Measurements from ENCODE around the gene MBP. TPM values are rescaled to one million over a fixed set of nuclear protein-coding genes. Genes with fewer than 3 reads are reported as not detected.

MBP gene
- total RNA-seq, 2 experiments from 2014 or later, result 13.5 to 28.9 TPM

DNA sequence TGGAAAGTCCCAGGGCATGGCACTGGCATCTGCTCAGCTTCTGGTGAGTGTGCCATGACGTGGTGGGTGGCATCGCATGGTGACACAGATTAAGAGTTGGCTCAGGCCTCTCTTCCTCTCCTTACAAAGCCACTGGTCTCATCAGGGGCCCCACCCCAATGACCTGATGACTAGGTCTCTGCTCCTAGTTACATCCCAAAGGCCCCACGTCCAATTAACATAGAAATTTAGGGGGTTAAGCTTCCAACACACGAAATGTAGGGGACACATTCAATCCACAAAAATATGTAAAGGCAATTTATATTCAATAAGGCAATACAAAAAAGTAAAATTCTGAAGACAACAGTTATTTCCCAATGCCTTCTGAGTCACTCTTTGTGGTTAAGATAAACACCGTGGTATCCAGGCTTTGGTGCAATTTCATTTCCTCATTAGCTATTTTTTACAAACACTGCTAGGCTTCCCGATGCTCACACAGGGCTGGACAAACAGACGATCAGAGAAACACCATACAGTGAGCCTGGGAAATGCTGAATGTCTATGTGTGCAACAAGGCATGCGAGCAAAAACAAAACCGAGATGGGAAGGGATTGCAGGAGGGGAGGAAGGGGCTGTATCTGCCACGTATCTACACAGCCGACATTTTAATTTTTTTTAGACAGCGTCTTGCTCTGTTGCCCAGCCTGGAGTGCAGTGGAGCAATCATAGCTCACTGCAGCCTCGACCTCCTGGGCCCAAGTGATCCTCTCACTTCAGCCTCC is 67.2 kb downstream of the MBP start:
- CTCF ChIA-PET (ENCODE audit: unreplicated experiment), result no interaction called here
- H3K79me2 ChIP-seq (ENCODE audit: insufficient read depth, low read depth, low read length), result no peaks in the 10 kb centered on the region
- no peak for TF ChIP-seq EZH2phosphoT487 (IDR thresholded peaks at IDR 0.05; ENCODE audit: borderline replicate concordance, low read depth, low read length)
- TF ChIP-seq, protein P1, sequence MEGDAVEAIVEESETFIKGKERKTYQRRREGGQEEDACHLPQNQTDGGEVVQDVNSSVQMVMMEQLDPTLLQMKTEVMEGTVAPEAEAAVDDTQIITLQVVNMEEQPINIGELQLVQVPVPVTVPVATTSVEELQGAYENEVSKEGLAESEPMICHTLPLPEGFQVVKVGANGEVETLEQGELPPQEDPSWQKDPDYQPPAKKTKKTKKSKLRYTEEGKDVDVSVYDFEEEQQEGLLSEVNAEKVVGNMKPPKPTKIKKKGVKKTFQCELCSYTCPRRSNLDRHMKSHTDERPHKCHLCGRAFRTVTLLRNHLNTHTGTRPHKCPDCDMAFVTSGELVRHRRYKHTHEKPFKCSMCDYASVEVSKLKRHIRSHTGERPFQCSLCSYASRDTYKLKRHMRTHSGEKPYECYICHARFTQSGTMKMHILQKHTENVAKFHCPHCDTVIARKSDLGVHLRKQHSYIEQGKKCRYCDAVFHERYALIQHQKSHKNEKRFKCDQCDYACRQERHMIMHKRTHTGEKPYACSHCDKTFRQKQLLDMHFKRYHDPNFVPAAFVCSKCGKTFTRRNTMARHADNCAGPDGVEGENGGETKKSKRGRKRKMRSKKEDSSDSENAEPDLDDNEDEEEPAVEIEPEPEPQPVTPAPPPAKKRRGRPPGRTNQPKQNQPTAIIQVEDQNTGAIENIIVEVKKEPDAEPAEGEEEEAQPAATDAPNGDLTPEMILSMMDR (conservative IDR thresholded peaks at IDR 0.05; ENCODE audit: low read length), result no peak
- POLR2A ChIA-PET, result no interaction called here
- no peaks in the 10 kb centered on the region for H4K20me1 ChIP-seq (ENCODE audit: insufficient read depth, low read length)
- DNase-seq (ENCODE audit: low spot score), result no peak
- no peaks in the 10 kb centered on the region for H3K9me2 ChIP-seq (ENCODE audit: insufficient read depth, low read length)
- peak overlapping the region; percentile 36; the same call in 1 of the 2 replicates for H3K4me2 ChIP-seq (ENCODE audit: low read length)
- H3K27ac ChIP-seq (ENCODE audit: low read depth, low read length, poor library complexity, severe bottlenecking), result no peak overlapping the region
- H3K4me1 ChIP-seq (ENCODE audit: insufficient read depth, low read length, poor library complexity, severe bottlenecking), result peaks cover 67% of the 10 kb centered on the region
- H3K4me3 ChIP-seq (ENCODE audit: low read depth, low read length, poor library complexity, severe bottlenecking), result no peak overlapping the region
- intact Hi-C loops (cut with micrococcal nuclease; ENCODE audit: unreplicated experiment), result no loop called here
- H2AFZ ChIP-seq (ENCODE audit: low read length), result no peak overlapping the region
- H3K9me3 ChIP-seq (ENCODE audit: low read length), result no peaks in the 10 kb centered on the region
- H3K36me3 ChIP-seq (ENCODE audit: insufficient read depth, low read length), result peaks cover 23% of the 10 kb centered on the region
- BruUV-seq (replicated peaks), result no TSS peak

DNA sequence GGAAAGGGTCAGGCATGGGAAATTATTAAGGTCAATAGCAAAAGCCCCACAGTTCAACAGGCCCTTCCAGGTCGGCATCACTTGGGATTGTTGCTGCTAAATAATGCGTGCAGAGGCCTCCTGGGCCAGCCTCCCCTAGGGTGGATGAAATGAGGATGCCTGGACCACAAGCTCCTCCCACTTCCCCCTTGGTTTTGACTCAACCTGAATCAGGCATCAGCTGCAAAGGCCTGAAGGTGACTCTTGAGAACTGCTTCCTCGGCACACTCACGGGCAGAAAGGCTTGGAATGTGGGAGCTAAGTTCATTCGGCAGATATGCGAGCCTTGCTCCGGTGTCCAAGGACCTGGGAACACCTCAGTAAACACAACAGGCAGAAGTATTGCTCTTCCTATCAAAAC is 69.3 kb downstream of the MBP start:
- BruUV-seq (replicated peaks), result no TSS peak
- Histone ChIP-seq H3K9me2 (ENCODE audit: insufficient read depth, low read length) (no peaks in the 10 kb centered on the region), H3K27ac (ENCODE audit: low read depth, low read length, poor library complexity, severe bottlenecking) (peak overlapping the region; percentile 96), H3K4me1 (ENCODE audit: insufficient read depth, low read length, poor library complexity, severe bottlenecking) (peaks cover 58% of the 10 kb centered on the region), H3K79me2 (ENCODE audit: insufficient read depth, low read depth, low read length) (no peaks in the 10 kb centered on the region), H2AFZ (ENCODE audit: low read length) (0 out of 2 replicates have a peak overlapping the region, but pooled peaks have one; percentile 4), H3K4me3 (ENCODE audit: low read depth, low read length, poor library complexity, severe bottlenecking) (peak overlapping the region; percentile 44), H3K4me2 (ENCODE audit: low read length) (peak overlapping the region; percentile 72), H4K20me1 (ENCODE audit: insufficient read depth, low read length) (no peaks in the 10 kb centered on the region), H3K36me3 (ENCODE audit: insufficient read depth, low read length) (peaks cover 31% of the 10 kb centered on the region), H3K9me3 (ENCODE audit: low read length) (no peaks in the 10 kb centered on the region)
- peak; percentile 67 for DNase-seq (ENCODE audit: low spot score)
- POLR2A ChIA-PET, result no interaction called here
- TF ChIP-seq, protein P1 (conservative IDR thresholded peaks at IDR 0.05; ENCODE audit: low read length), result no peak
- TF ChIP-seq EZH2phosphoT487 (IDR thresholded peaks at IDR 0.05; ENCODE audit: borderline replicate concordance, low read depth, low read length), result no peak
- CTCF ChIA-PET (ENCODE audit: unreplicated experiment), result no interaction called here
- intact Hi-C loops (cut with micrococcal nuclease; ENCODE audit: unreplicated experiment), result loop anchor here (2.0 to 5.0 kb wide), 4 partner anchors 18 to 149 kb away; no protein-coding TSS in a partner anchor

DNA sequence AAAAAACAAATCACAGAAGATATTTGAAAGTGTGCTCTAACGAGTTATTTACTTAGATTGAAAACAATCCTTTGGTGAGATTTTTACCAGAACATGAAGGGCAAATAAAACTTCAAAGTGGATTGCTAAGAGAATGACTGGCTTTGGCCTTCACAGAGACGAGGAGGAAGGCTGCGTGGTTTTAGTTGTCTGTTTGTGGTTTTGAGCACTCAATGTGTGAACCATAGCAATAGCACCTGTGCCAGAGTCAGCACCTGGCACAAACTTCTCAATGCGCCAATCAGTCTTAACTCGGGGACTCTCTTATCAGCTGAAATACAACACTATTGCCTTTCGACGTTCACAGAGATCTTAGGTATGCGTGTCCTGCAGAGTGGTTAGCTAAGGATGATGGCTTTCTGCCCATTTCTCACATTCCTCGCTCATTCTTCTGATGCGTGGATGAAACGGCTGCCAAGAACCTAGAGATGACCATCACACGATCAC is 70.0 kb downstream of the MBP start:
- Histone ChIP-seq H3K4me3 (ENCODE audit: low read depth, low read length, poor library complexity, severe bottlenecking) (peak overlapping the region; percentile 44), H3K36me3 (ENCODE audit: insufficient read depth, low read length) (peaks cover 31% of the 10 kb centered on the region), H3K27ac (ENCODE audit: low read depth, low read length, poor library complexity, severe bottlenecking) (peak overlapping the region; percentile 96), H3K4me1 (ENCODE audit: insufficient read depth, low read length, poor library complexity, severe bottlenecking) (peaks cover 52% of the 10 kb centered on the region), H3K79me2 (ENCODE audit: insufficient read depth, low read depth, low read length) (no peaks in the 10 kb centered on the region), H3K9me3 (ENCODE audit: low read length) (no peaks in the 10 kb centered on the region), H3K9me2 (ENCODE audit: insufficient read depth, low read length) (no peaks in the 10 kb centered on the region), H4K20me1 (ENCODE audit: insufficient read depth, low read length) (no peaks in the 10 kb centered on the region), H3K4me2 (ENCODE audit: low read length) (peak overlapping the region; percentile 72), H2AFZ (ENCODE audit: low read length) (peak overlapping the region; percentile 52; the same call in 1 of the 2 replicates)
- intact Hi-C loops (cut with micrococcal nuclease; ENCODE audit: unreplicated experiment), result loop anchor here (2.0 to 5.0 kb wide), 4 partner anchors 18 to 150 kb away; no protein-coding TSS in a partner anchor
- CTCF ChIA-PET (ENCODE audit: unreplicated experiment), result interaction anchor here (0.6 kb wide), 1 partner anchor 11 kb away, joined by 3 read pairs; no protein-coding TSS in a partner anchor
- peak; percentile 77 for DNase-seq (ENCODE audit: low spot score)
- POLR2A ChIA-PET, result interaction anchor here (1.5 kb wide), 1 partner anchor 9 kb away, joined by 3 read pairs; no protein-coding TSS in a partner anchor
- TF ChIP-seq, protein P1 (conservative IDR thresholded peaks at IDR 0.05; ENCODE audit: low read length), result no peak
- TF ChIP-seq EZH2phosphoT487 (IDR thresholded peaks at IDR 0.05; ENCODE audit: borderline replicate concordance, low read depth, low read length), result no peak
- no TSS peak for BruUV-seq (replicated peaks)

Measured in OCI-LY7 (cell line).